Karpas-422 (cell line): ENCODE measurements around the gene ARMC6. TPM values are rescaled to one million over a fixed set of nuclear protein-coding genes. Genes with fewer than 3 reads are reported as not detected.

Experiments
- DNase-seq: peaks from one replicate; pipeline ENCODE4 v3.0.0-alpha.2; 2015
- H2AFZ ChIP-seq: fragments of 200-600 bp; sonication (generic); 2 replicates; pipeline ENCODE4 v1.6.1; 2014; ENCODE audit warnings: antibody characterized with exemption, low read length, mixed read lengths
- H3K27ac ChIP-seq: fragments of 200-600 bp; sonication (generic); 2 replicates; pipeline ENCODE4 v1.5.1; 2014; ENCODE audit warnings: mild to moderate bottlenecking, low read length, moderate library complexity
- H3K27me3 ChIP-seq: fragments of 200-600 bp; sonication (generic); 2 replicates; pipeline ENCODE4 v1.6.1; 2014; ENCODE audit warnings: low read length, mixed read lengths
- H3K36me3 ChIP-seq: fragments of 200-600 bp; sonication (generic); 2 replicates; pipeline ENCODE4 v1.6.1; 2014; ENCODE audit warnings: low read length, mixed read lengths; ENCODE audit not compliant: insufficient read depth
- H3K4me1 ChIP-seq: fragments of 200-600 bp; sonication (generic); 2 replicates; pipeline ENCODE4 v1.6.1; 2014; ENCODE audit warnings: mild to moderate bottlenecking, low read length, mixed read lengths
- H3K4me2 ChIP-seq: fragments of 200-600 bp; sonication (generic); 2 replicates; pipeline ENCODE4 v1.6.1; 2014; ENCODE audit warnings: low read length, low read depth, mild to moderate bottlenecking; ENCODE audit not compliant: poor library complexity, severe bottlenecking
- H3K4me3 ChIP-seq: fragments of 200-600 bp; sonication (generic); 2 replicates; pipeline ENCODE4 v1.5.1; 2014; ENCODE audit warnings: mild to moderate bottlenecking, antibody characterized with exemption, low read length, mixed read lengths
- H3K79me2 ChIP-seq: fragments of 200-600 bp; sonication (generic); 2 replicates; pipeline ENCODE4 v1.6.1; 2014; ENCODE audit warnings: mild to moderate bottlenecking, low read length, mixed read lengths
- H3K9ac ChIP-seq: fragments of 200-600 bp; sonication (generic); 2 replicates; pipeline ENCODE4 v1.6.0; 2014; ENCODE audit warnings: low read length
- H3K9me2 ChIP-seq: fragments of 200-600 bp; sonication (generic), shearing (Covaris generic); replicated peaks from 2 replicates; pipeline ENCODE4 v1.6.0; 2014; ENCODE audit warnings: mild to moderate bottlenecking, low read length, moderate library complexity; ENCODE audit not compliant: insufficient read depth
- H3K9me3 ChIP-seq: fragments of 300-700, 200-600 bp; sonication (generic); 2 replicates; pipeline ENCODE4 v1.6.1; 2014; ENCODE audit warnings: low read length, mixed read lengths
- H4K20me1 ChIP-seq: fragments of 200-600 bp; sonication (generic); 2 replicates; pipeline ENCODE4 v1.6.1; 2014; ENCODE audit warnings: mild to moderate bottlenecking, antibody characterized with exemption, low read length, low read depth; ENCODE audit not compliant: insufficient read depth
- total RNA-seq: library from RNA; depleted of rRNA; stranded (reverse); fragments of >200 nt; shearing (Covaris generic); gene quantifications from 2 replicates; pipeline ENCODE4 v1.2.3, GENCODE V29; 2014; ENCODE audit warnings: low replicate concordance

Gene ARMC6
- total RNA-seq, 1 experiment from 2014 or later = 25.1 TPM

DNA sequence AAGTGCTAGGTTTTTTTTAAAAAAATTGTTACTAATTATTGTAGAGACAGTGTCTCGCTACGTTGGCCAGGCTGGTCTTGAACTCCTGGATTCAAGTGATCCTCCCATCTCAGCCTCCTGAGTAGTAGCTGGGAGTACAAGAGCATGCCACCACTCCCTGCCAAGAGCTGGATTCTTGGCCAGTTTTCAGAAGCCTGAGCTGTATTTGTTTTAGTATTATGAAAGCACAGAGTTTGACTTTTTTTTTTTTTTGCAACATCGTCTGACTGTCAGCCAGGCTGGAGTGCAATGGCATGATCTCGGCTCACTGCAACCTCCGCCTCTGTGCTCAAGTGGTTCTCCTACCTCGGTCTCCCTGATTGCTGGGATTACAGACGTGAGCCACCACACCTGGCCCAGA, 7.0 kb downstream of the ARMC6 start:
- Histone ChIP-seq H3K4me1 (peaks cover 11% of the 10 kb centered on the region), H3K79me2 (peaks cover 52% of the 10 kb centered on the region), H3K9me2 (no peaks in the 10 kb centered on the region), H3K27me3 (no peaks in the 10 kb centered on the region), H3K9me3 (no peaks in the 10 kb centered on the region), H4K20me1 (no peaks in the 10 kb centered on the region), H3K4me3 (no peak overlapping the region), H3K9ac (no peak overlapping the region), H3K27ac (no peak overlapping the region; the same call in 1 of the 2 replicates), H3K4me2 (no peak overlapping the region), H2AFZ (no peak overlapping the region), H3K36me3 (peaks cover 6% of the 10 kb centered on the region; the same call in 1 of the 2 replicates)
- no peak for DNase-seq

DNA sequence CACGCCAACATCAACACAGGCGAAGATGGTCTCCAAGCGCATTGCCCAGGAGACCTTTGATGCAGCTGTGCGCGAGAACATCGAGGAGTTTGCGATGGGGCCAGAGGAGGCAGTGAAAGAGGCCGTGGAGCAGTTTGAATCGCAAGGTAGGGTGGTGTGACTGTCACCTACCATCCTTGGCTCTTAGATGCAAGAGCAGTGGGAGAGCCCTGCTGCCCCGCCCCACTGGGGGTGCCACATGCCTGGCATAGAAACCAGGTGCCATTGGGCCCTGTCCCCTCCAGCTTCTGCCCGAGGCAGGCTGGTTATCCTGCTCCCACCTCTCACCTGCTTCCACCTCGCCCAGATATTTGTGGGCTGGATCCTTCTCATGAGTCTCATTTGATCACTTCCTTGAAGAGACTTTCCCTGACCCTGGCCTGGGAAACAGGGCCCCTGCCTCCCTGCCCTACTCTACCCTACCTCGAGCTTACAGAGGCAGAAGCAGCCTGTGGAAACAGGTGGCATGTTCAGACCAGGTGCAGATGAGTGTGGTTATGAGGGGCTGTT, 9.4 kb downstream of the ARMC6 start:
- H2AFZ ChIP-seq = no peak overlapping the region
- H4K20me1 ChIP-seq = no peaks in the 10 kb centered on the region
- H3K79me2 ChIP-seq = peaks cover 29% of the 10 kb centered on the region
- H3K36me3 ChIP-seq = 0 out of 2 replicates have a peak, but pooled peaks cover 7% of the 10 kb centered on the region
- no peaks in the 10 kb centered on the region for H3K27me3 ChIP-seq
- H3K9ac ChIP-seq = no peak overlapping the region
- H3K9me3 ChIP-seq = no peaks in the 10 kb centered on the region
- no peak overlapping the region for H3K27ac ChIP-seq
- no peak for DNase-seq
- no peaks in the 10 kb centered on the region for H3K9me2 ChIP-seq
- H3K4me1 ChIP-seq = peaks cover 8% of the 10 kb centered on the region
- no peak overlapping the region for H3K4me3 ChIP-seq
- H3K4me2 ChIP-seq = no peak overlapping the region

DNA sequence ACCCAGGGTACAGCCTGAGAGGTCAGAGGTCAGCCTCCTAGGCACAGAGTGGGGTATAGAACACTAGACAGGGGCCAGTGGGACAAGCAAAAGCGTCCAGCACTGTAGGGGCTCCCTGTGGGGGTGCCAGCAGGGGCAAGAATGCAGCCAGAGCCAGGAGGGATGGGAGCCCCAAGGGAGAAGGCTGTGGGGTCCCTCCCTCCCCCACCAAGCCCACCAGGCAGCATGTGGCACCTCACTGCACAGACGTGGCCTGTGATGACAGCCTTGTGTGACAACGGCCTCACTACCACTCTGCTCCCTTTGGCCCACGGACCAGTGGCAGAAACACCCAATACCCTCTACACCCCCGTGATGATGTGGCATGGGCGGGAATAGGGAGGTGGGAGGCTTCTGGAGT, 10.1 kb downstream of the ARMC6 start:
- Histone ChIP-seq H2AFZ (no peak overlapping the region), H3K9me3 (no peaks in the 10 kb centered on the region), H4K20me1 (no peaks in the 10 kb centered on the region), H3K79me2 (peaks cover 23% of the 10 kb centered on the region), H3K27ac (no peak overlapping the region), H3K36me3 (0 out of 2 replicates have a peak, but pooled peaks cover 7% of the 10 kb centered on the region), H3K4me3 (no peak overlapping the region), H3K9me2 (no peaks in the 10 kb centered on the region), H3K27me3 (no peaks in the 10 kb centered on the region), H3K9ac (no peak overlapping the region), H3K4me2 (no peak overlapping the region), H3K4me1 (peaks cover 8% of the 10 kb centered on the region)
- DNase-seq = no peak

DNA sequence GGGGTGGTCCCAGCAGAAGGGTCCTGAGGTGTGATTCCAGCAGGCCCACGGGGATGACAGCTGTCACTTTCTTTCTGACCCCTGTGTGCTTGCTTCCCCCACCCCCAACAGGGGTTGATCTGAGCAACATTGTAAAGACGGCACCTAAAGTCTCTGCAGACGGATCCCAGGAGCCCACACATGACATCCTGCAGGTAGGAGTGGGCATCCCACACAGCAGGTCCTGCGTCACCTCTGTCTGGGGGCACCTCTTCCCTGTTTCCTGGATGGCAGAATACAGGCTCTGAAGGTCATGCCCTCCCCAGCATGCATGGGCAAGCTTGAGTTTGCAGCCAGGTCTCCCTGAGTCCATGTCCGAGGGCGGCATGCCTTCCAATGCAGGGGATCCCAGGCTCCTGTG, 10.5 kb downstream of the ARMC6 start:
- H3K27me3 ChIP-seq = no peaks in the 10 kb centered on the region
- no peak overlapping the region for H2AFZ ChIP-seq
- H3K79me2 ChIP-seq = peaks cover 23% of the 10 kb centered on the region
- no peak overlapping the region for H3K4me2 ChIP-seq
- 0 out of 2 replicates have a peak, but pooled peaks cover 7% of the 10 kb centered on the region for H3K36me3 ChIP-seq
- H3K9me2 ChIP-seq = no peaks in the 10 kb centered on the region
- no peak overlapping the region for H3K9ac ChIP-seq
- H4K20me1 ChIP-seq = no peaks in the 10 kb centered on the region
- H3K4me3 ChIP-seq = no peak overlapping the region
- H3K4me1 ChIP-seq = peaks cover 8% of the 10 kb centered on the region
- no peaks in the 10 kb centered on the region for H3K9me3 ChIP-seq
- no peak overlapping the region for H3K27ac ChIP-seq
- no peak for DNase-seq

DNA sequence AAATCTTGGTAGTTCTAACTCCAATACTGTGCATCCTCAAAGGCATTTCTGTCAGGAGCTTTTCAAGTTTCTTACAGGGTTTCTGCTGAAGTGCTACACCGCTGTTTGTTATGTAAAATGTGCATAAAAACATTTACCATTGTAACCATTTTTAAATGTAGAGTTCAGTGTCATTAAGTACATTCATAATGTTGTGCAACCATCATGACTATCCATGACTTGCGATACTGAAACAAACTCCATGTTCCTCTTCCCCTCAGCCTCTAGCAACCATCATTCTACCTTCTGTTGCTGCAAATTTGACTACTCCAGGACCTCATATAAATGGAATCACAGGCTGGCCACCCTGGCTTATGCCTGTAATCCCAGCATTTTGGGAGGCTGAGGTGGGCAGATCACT, 16.0 kb downstream of the ARMC6 start:
- no peak overlapping the region for H3K27ac ChIP-seq
- no peak overlapping the region for H3K4me3 ChIP-seq
- no peak overlapping the region for H2AFZ ChIP-seq
- peaks cover 12% of the 10 kb centered on the region; the same call in 1 of the 2 replicates for H3K36me3 ChIP-seq
- no peaks in the 10 kb centered on the region for H3K4me1 ChIP-seq
- no peak for DNase-seq
- no peaks in the 10 kb centered on the region for H3K9me2 ChIP-seq
- no peaks in the 10 kb centered on the region for H3K9me3 ChIP-seq
- H3K4me2 ChIP-seq = no peak overlapping the region
- H3K9ac ChIP-seq = no peak overlapping the region
- no peaks in the 10 kb centered on the region for H3K27me3 ChIP-seq
- no peaks in the 10 kb centered on the region for H3K79me2 ChIP-seq
- no peaks in the 10 kb centered on the region for H4K20me1 ChIP-seq

DNA sequence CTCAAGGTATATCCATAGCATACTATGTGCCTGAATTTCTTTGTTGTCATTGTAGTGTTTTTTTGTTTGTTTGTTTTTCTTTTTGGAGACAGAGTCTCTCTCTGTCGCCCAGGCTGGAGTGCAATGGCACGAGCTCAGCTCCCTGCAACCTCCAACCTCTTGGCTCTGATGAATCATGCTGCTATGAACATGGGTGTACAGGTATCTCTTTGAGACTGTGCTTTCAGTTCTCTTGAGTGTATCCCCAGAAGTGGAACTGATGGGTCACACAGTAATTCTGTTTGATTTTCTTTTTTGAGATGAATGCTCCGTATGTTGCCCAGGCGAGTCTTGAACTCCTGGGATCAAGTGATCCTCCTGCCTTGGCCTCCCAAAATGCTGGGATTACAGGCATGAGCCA, 16.7 kb downstream of the ARMC6 start:
- H2AFZ ChIP-seq = no peak overlapping the region
- no peaks in the 10 kb centered on the region for H4K20me1 ChIP-seq
- no peaks in the 10 kb centered on the region for H3K79me2 ChIP-seq
- no peaks in the 10 kb centered on the region for H3K9me2 ChIP-seq
- H3K4me1 ChIP-seq = no peaks in the 10 kb centered on the region
- no peaks in the 10 kb centered on the region for H3K27me3 ChIP-seq
- H3K36me3 ChIP-seq = peaks cover 12% of the 10 kb centered on the region; the same call in 1 of the 2 replicates
- no peak overlapping the region for H3K4me3 ChIP-seq
- H3K9me3 ChIP-seq = no peaks in the 10 kb centered on the region
- no peak overlapping the region for H3K27ac ChIP-seq
- no peak for DNase-seq
- H3K4me2 ChIP-seq = no peak overlapping the region
- H3K9ac ChIP-seq = no peak overlapping the region

DNA sequence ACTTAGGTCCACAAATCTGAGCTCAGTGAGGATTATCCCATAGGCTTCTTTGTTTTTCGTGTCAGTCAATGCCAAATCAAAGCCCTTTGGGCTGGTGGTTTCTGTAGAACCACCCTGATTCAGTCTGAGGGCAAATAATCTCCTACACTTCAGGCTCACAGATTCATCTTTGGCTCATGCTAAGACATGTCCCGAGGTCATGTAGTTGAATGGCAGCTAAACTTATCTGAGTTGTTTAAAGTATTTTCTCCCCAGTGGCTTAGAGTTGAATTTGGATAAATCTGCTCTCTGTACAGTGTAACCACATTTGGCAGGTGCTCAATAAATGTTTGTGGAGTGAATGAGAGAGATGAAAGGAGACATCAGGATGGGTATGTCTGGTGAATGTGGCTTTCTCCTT, 17.3 kb downstream of the ARMC6 start:
- Histone ChIP-seq H3K4me1 (no peaks in the 10 kb centered on the region), H3K4me2 (no peak overlapping the region), H3K9me2 (no peaks in the 10 kb centered on the region), H3K9me3 (no peaks in the 10 kb centered on the region), H3K27me3 (no peaks in the 10 kb centered on the region), H3K9ac (no peak overlapping the region), H3K4me3 (no peak overlapping the region), H3K79me2 (no peaks in the 10 kb centered on the region), H2AFZ (no peak overlapping the region), H3K36me3 (peaks cover 12% of the 10 kb centered on the region; the same call in 1 of the 2 replicates), H4K20me1 (no peaks in the 10 kb centered on the region), H3K27ac (no peak overlapping the region)
- DNase-seq = no peak

DNA sequence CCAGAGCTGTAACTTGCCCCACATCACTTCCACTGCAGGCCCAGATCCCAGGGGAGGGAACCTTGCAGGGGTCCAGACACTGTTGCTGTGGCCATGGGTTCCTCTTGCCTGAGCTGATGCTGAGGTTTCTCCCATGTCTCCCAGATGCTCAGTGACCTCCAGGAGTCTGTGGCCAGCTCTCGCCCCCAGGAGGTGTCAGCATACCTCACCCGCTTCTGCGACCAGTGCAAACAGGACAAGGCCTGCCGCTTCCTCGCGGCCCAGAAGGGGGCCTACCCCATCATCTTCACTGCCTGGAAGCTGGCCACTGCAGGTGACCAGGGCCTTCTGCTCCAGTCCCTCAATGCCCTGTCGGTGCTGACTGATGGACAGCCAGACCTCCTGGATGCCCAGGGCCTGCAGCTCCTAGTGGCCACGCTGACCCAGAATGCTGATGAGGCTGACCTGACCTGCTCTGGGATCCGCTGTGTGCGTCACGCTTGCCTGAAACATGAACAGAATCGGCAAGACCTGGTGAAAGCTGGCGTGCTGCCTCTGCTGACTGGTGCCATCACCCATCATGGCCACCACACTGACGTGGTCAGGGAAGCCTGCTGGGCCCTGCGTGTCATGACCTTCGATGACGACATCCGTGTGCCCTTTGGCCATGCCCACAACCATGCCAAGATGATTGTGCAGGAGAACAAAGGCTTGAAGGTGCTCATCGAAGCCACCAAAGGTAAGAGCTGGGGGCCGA, 18.2 kb downstream of the ARMC6 start:
- DNase-seq = no peak
- no peaks in the 10 kb centered on the region for H3K9me3 ChIP-seq
- no peak overlapping the region for H3K4me3 ChIP-seq
- H3K9ac ChIP-seq = no peak overlapping the region
- no peaks in the 10 kb centered on the region for H4K20me1 ChIP-seq
- no peak overlapping the region for H3K27ac ChIP-seq
- H3K4me1 ChIP-seq = no peaks in the 10 kb centered on the region
- no peaks in the 10 kb centered on the region for H3K79me2 ChIP-seq
- H3K36me3 ChIP-seq = peaks cover 12% of the 10 kb centered on the region; the same call in 1 of the 2 replicates
- H2AFZ ChIP-seq = no peak overlapping the region
- no peak overlapping the region for H3K4me2 ChIP-seq
- H3K9me2 ChIP-seq = no peaks in the 10 kb centered on the region
- H3K27me3 ChIP-seq = no peaks in the 10 kb centered on the region
